GM10248 (cell line): Measurements from ENCODE around the gene PLEKHA5.

Source experiments
- CTCF ChIA-PET: fragments of 300-600 bp; sonication (Branson Sonifier 250); formaldehyde crosslinking; extraction: SDS; loops from one replicate; lab custom pipeline; 2021; ENCODE audit warnings: antibody characterized with exemption; lab: Yijun Ruan, JAX
- POLR2A ChIA-PET: fragments of 350-650 bp; sonication (Branson Sonifier 250); formaldehyde crosslinking; extraction: SDS; loops from one replicate; lab custom pipeline; 2020; ENCODE audit warnings: antibody characterized with exemption; lab: Yijun Ruan, JAX
- DNase-seq: peaks from one replicate; pipeline ENCODE4 v3.0.0; 2012; ENCODE audit errors: extremely low spot score
- TF ChIP-seq, protein P1 (sequence below): IDR thresholded peaks from 2 replicates; pipeline ENCODE4 v1.5.1; 2012; ENCODE audit warnings: mild to moderate bottlenecking, low read depth; ENCODE audit errors: extremely low read depth, missing control alignments, control extremely low read depth

Gene PLEKHA5

DNA sequence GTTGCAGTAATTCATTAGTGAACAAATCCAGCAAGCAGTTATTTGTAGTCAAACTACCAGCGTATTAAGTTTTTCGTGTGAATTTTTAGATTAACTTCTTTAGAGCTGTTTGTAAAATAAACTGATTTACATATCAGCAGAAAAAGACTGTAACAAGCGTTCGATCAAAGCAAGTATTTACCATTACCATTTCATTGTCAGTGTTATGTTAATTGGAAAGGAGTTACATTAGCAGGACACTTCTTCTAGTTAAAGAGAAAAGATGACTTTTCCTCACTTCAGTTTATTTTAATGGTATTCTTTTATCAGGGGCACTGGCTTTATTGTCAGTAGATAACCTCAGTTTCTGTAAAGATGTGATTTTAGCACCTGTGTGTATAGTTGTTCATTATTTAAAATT, 158.6 kb downstream of the PLEKHA5 start:
- ChIA-PET POLR2A (no interaction called here), CTCF (interaction anchor here (1.3 to 2.0 kb wide), 2 partner anchors 12 to 14 kb away, joined by 3 to 9 read pairs; no protein-coding TSS in a partner anchor)
- TF ChIP-seq, protein P1, sequence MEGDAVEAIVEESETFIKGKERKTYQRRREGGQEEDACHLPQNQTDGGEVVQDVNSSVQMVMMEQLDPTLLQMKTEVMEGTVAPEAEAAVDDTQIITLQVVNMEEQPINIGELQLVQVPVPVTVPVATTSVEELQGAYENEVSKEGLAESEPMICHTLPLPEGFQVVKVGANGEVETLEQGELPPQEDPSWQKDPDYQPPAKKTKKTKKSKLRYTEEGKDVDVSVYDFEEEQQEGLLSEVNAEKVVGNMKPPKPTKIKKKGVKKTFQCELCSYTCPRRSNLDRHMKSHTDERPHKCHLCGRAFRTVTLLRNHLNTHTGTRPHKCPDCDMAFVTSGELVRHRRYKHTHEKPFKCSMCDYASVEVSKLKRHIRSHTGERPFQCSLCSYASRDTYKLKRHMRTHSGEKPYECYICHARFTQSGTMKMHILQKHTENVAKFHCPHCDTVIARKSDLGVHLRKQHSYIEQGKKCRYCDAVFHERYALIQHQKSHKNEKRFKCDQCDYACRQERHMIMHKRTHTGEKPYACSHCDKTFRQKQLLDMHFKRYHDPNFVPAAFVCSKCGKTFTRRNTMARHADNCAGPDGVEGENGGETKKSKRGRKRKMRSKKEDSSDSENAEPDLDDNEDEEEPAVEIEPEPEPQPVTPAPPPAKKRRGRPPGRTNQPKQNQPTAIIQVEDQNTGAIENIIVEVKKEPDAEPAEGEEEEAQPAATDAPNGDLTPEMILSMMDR = no peak
- DNase-seq = no peak

DNA sequence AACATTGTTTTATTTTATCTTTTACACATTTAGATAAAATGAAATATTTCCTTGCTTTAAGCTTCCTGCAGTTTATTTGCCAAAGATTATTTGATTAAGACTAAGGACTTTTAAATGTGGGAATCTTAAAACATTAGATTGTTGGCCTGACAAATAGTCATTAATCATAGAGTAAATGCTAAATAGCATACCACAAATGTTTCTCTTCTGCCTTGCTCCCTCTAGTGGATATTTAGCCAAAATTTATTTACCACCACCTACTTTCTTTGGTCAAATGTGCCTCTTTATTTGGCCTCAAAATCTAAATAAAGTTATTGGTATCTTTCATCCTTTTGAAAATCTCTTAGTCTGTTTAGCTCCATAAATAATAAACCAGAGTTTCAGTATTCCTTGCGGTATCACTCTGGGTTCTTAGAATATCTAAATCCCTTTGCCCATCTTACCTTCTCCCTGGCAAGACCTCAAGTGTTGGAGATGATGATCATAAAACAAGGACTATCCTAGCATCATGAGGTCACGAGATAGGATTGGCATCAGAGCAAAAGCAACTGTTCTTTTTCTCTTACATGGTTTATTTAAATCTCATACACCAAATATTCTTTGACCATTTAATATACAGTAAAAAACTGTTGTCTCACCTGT, 159.2 kb downstream of the PLEKHA5 start:
- TF ChIP-seq, protein P1 = peak; percentile 54
- ChIA-PET POLR2A (no interaction called here), CTCF (interaction anchor here (1.3 to 2.0 kb wide), 2 partner anchors 12 to 15 kb away, joined by 3 to 9 read pairs; no protein-coding TSS in a partner anchor)
- DNase-seq = peak; percentile 26

DNA sequence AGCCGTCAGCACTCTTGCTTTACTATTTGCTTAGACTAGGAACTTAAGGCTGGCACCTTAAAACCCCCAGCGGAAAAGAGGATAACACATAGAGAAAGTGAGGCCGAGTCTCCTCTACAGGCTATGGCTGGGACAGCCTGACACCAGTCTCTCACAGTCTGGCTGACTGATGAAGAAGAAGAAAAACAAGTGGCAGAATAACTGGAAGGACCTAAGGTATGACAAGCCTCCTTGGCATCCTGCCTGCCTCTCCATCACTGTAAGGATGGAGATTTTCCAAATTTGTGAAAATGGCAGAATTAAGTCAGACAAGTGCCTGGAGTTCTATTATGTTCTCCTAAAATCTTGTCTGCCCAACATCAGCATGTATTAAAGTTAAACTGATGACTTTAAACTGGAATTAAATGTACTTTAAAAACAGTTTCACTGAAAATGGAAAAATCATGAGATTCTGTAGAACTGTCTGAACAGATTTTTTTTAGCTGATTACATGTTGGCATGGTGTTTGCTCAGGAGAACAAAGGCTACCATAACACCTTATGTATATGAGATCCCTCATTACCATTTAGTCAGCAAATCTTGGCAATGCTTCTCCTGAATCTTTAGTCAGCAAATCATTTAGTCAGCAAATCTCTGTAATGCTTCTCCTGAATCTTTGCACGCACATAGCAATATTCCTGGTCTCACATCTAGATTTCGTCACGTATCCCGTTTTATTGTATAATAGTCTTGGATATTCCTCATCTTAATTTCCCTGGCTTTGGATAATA, 169.5 kb downstream of the PLEKHA5 start:
- ChIA-PET POLR2A (no interaction called here), CTCF (no interaction called here)
- TF ChIP-seq, protein P1 = no peak
- no peak for DNase-seq

- DNase-seq = no peak
- TF ChIP-seq, protein P1 = no peak
- POLR2A ChIA-PET = no interaction called here
- CTCF ChIA-PET = interaction anchor here (1.4 kb wide), 2 partner anchors 8 to 11 kb away, joined by 3 to 9 read pairs; no protein-coding TSS in a partner anchor
These were observed 170.2 kb downstream of the PLEKHA5 start for GRCh38 chr12:19299765-19300164.

- CTCF ChIA-PET = no interaction called here
These were observed 171.7 kb downstream of the PLEKHA5 start for GRCh38 chr12:19301223-19301622.

GRCh38 chr12:19301688-19302087, 172.2 kb downstream of the PLEKHA5 start:
- ChIA-PET CTCF (interaction anchor here (1.2 kb wide), 1 partner anchor 10 kb away, joined by 3 read pairs; no protein-coding TSS in a partner anchor), POLR2A (no interaction called here)
- DNase-seq = no peak
- TF ChIP-seq, protein P1 = no peak

More at GRCh38 chr12:19301223-19301622, 171.7 kb downstream of the PLEKHA5 start:
- DNase-seq = no peak
- TF ChIP-seq, protein P1 = no peak
- POLR2A ChIA-PET = no interaction called here
